MM.1S (cell line): ENCODE results near the gene OSBPL10.

Experiments used
- DNase-seq: peaks from one replicate; pipeline ENCODE4 v3.0.0-alpha.2; 2015
- H2AFZ ChIP-seq: fragments of 300-600 bp; sonication (generic); 2 replicates; pipeline ENCODE4 v1.6.0; 2016; ENCODE audit warnings: antibody characterized with exemption, low read length
- H3F3A ChIP-seq: fragments of 300-600 bp; sonication (generic); 2 replicates; pipeline ENCODE4 v1.6.1; 2016; ENCODE audit warnings: mild to moderate bottlenecking, antibody characterized with exemption, low read length, moderate library complexity, mixed read lengths; ENCODE audit not compliant: insufficient read depth
- H3K27ac ChIP-seq: fragments of 300-600 bp; sonication (generic); 2 replicates; pipeline ENCODE4 v1.5.1; 2016; ENCODE audit warnings: mild to moderate bottlenecking, low read length
- H3K27me3 ChIP-seq: fragments of 300-600 bp; sonication (generic); replicated peaks from 2 replicates; pipeline ENCODE4 v1.6.0; 2016; ENCODE audit warnings: low read length; ENCODE audit not compliant: insufficient read depth
- H3K36me3 ChIP-seq: fragments of 300-600 bp; sonication (generic); replicated peaks from 2 replicates; pipeline ENCODE4 v1.6.1; 2016; ENCODE audit warnings: mild to moderate bottlenecking, low read length, mixed read lengths; ENCODE audit not compliant: insufficient read depth
- H3K4me1 ChIP-seq: fragments of 300-600 bp; sonication (generic); 2 replicates; pipeline ENCODE4 v1.6.1; 2016; ENCODE audit warnings: low read length, mixed read lengths
- H3K4me2 ChIP-seq: fragments of 300-600 bp; sonication (generic); 2 replicates; pipeline ENCODE4 v1.6.0; 2016; ENCODE audit warnings: low read depth, low read length
- H3K4me3 ChIP-seq: fragments of 300-600 bp; sonication (generic); 2 replicates; pipeline ENCODE4 v1.5.1; 2016; ENCODE audit warnings: low read length, mixed read lengths
- H3K79me2 ChIP-seq: fragments of 300-600 bp; sonication (generic); 2 replicates; pipeline ENCODE4 v1.6.1; 2016; ENCODE audit warnings: mixed run types, low read length, mixed read lengths
- H3K9ac ChIP-seq: fragments of 300-600 bp; sonication (generic); 2 replicates; pipeline ENCODE4 v1.6.1; 2016; ENCODE audit warnings: low read length, mixed read lengths
- H3K9me2 ChIP-seq: fragments of 300-600 bp; sonication (generic); replicated peaks from 2 replicates; pipeline ENCODE4 v1.6.1; 2016; ENCODE audit warnings: mild to moderate bottlenecking, low read length, mixed read lengths; ENCODE audit not compliant: insufficient read depth
- H3K9me3 ChIP-seq: fragments of 300-600 bp; sonication (generic); replicated peaks from 2 replicates; pipeline ENCODE4 v1.6.1; 2016; ENCODE audit warnings: mild to moderate bottlenecking, low read length, mixed read lengths; ENCODE audit not compliant: insufficient read depth
- H4K20me1 ChIP-seq: fragments of 300-600 bp; sonication (generic); 2 replicates; pipeline ENCODE4 v1.6.1; 2016; ENCODE audit warnings: mild to moderate bottlenecking, low read length, moderate library complexity, mixed read lengths; ENCODE audit not compliant: insufficient read depth
- CTCF ChIP-seq: fragments of 300-600 bp; sonication (generic); IDR thresholded peaks from 2 replicates; pipeline ENCODE4 v1.5.1; 2016; ENCODE audit warnings: antibody characterized with exemption, low read length, mixed read lengths
- EZH2 ChIP-seq: fragments of 300-600 bp; sonication (generic); optimal IDR thresholded peaks from 2 replicates; pipeline ENCODE3; 2017; ENCODE audit warnings: low read depth, mild to moderate bottlenecking, antibody characterized with exemption, low read length, mixed read lengths
- EZH2phosphoT487 ChIP-seq: fragments of 300-600 bp; sonication (generic); IDR thresholded peaks from 2 replicates; pipeline ENCODE4 v1.6.1; 2018; ENCODE audit warnings: antibody characterized with exemption, low read length

The OSBPL10 gene

GRCh38 chr3:31988271-31988670 is 7.2 kb upstream of the OSBPL10 start:
- Histone ChIP-seq H3K4me3 (no peak overlapping the region), H3K79me2 (no peaks in the 10 kb centered on the region), H4K20me1 (no peaks in the 10 kb centered on the region), H3K4me2 (no peak overlapping the region), H3K4me1 (no peaks in the 10 kb centered on the region), H3K36me3 (no peaks in the 10 kb centered on the region), H3F3A (no peaks in the 10 kb centered on the region), H3K9ac (no peak overlapping the region), H3K9me2 (no peaks in the 10 kb centered on the region), H3K27ac (no peak overlapping the region), H2AFZ (no peak overlapping the region), H3K9me3 (no peaks in the 10 kb centered on the region), H3K27me3 (no peaks in the 10 kb centered on the region)
- no peak for DNase-seq
- TF ChIP-seq CTCF: no peak
- no peak for TF ChIP-seq EZH2phosphoT487
- TF ChIP-seq EZH2: no peak

GRCh38 chr3:31985831-31986230 is 4.8 kb upstream of the OSBPL10 start:
- Histone ChIP-seq H3K9me2 (no peaks in the 10 kb centered on the region), H3F3A (0 out of 2 replicates have a peak, but pooled peaks cover 5% of the 10 kb centered on the region), H3K9ac (no peak overlapping the region), H3K79me2 (no peaks in the 10 kb centered on the region), H4K20me1 (no peaks in the 10 kb centered on the region), H3K27ac (no peak overlapping the region), H3K4me2 (no peak overlapping the region), H3K27me3 (no peaks in the 10 kb centered on the region), H2AFZ (no peak overlapping the region), H3K36me3 (no peaks in the 10 kb centered on the region), H3K4me1 (no peaks in the 10 kb centered on the region), H3K4me3 (no peak overlapping the region), H3K9me3 (no peaks in the 10 kb centered on the region)
- TF ChIP-seq EZH2 (no peak), EZH2phosphoT487 (no peak), CTCF (no peak)
- DNase-seq: no peak

GRCh38 chr3:31984321-31984720 is 3.3 kb upstream of the OSBPL10 start:
- Histone ChIP-seq H3K9me3 (no peaks in the 10 kb centered on the region), H3K27ac (no peak overlapping the region), H3K9ac (no peak overlapping the region), H3K4me1 (no peaks in the 10 kb centered on the region), H3K4me3 (no peak overlapping the region), H3K79me2 (no peaks in the 10 kb centered on the region), H3K9me2 (no peaks in the 10 kb centered on the region), H2AFZ (no peak overlapping the region), H3K27me3 (no peaks in the 10 kb centered on the region), H3F3A (0 out of 2 replicates have a peak, but pooled peaks cover 8% of the 10 kb centered on the region), H3K4me2 (no peak overlapping the region), H3K36me3 (no peaks in the 10 kb centered on the region), H4K20me1 (no peaks in the 10 kb centered on the region)
- TF ChIP-seq EZH2phosphoT487: no peak
- DNase-seq: no peak

- no peaks in the 10 kb centered on the region for H3K79me2 ChIP-seq
- peak overlapping the region; percentile 78 for H3K4me3 ChIP-seq
- H3K4me2 ChIP-seq: peak overlapping the region; percentile 67
- DNase-seq: peak; percentile 82
- H3K9me3 ChIP-seq: no peaks in the 10 kb centered on the region
- H3K36me3 ChIP-seq: no peaks in the 10 kb centered on the region
- TF ChIP-seq EZH2 (no peak), CTCF (peak; percentile 25)
- H4K20me1 ChIP-seq: no peaks in the 10 kb centered on the region
- H3K4me1 ChIP-seq: no peaks in the 10 kb centered on the region
- peak overlapping the region; percentile 37; the same call in 1 of the 2 replicates for H3K9ac ChIP-seq
- no peaks in the 10 kb centered on the region for H3K9me2 ChIP-seq
- peak overlapping the region; percentile 18; the same call in 1 of the 2 replicates for H3K27ac ChIP-seq
- peak overlapping the region; percentile 86 for H2AFZ ChIP-seq
- H3F3A ChIP-seq: 0 out of 2 replicates have a peak, but pooled peaks cover 8% of the 10 kb centered on the region
- no peaks in the 10 kb centered on the region for H3K27me3 ChIP-seq
These were observed 394 bp downstream of the OSBPL10 start for GRCh38 chr3:31980530-31981205.
